PFSK-1 (cell line): ENCODE data around the gene IQUB.

Experiments used
- FOXP2 ChIP-seq: optimal IDR thresholded peaks from 2 replicates; pipeline ENCODE3; 2011; ENCODE audit warnings: borderline replicate concordance, control low read depth, inconsistent platforms; ENCODE audit not compliant: insufficient read depth; ENCODE audit errors: extremely low read length, extremely low read depth
- POLR2AphosphoS5 ChIP-seq: IDR thresholded peaks from 2 replicates; pipeline ENCODE4 v1.6.1; 2012; ENCODE audit warnings: low read depth, mild to moderate bottlenecking, control low read depth, low read length, moderate library complexity
- REST ChIP-seq, 2 experiments: IDR thresholded peaks; 2 replicates each; pipeline versions ENCODE4 v1.6.1 to v1.8.0; 2011 to 2012; ENCODE audit warnings: low read depth in 2 of 2, low read length in 2 of 2, control low read depth in 1 of 2, inconsistent platforms in 1 of 2, mild to moderate bottlenecking in 1 of 2, moderate library complexity in 1 of 2; ENCODE audit not compliant: insufficient read depth in 1 of 2
- SIN3A ChIP-seq: IDR thresholded peaks from 2 replicates; pipeline ENCODE4 v1.6.1; 2012; ENCODE audit warnings: mild to moderate bottlenecking, low read length, moderate library complexity, borderline replicate concordance; ENCODE audit not compliant: insufficient read depth
- TAF1 ChIP-seq: IDR thresholded peaks from 2 replicates; pipeline ENCODE4 v1.6.1; 2012; ENCODE audit warnings: low read length, control low read depth, borderline replicate concordance; ENCODE audit not compliant: insufficient read depth

IQUB gene

GRCh38 chr7:123460616-123461015, 73.8 kb downstream of the IQUB start:
- TF ChIP-seq REST (IDR thresholded peaks at IDR 0.05; ENCODE audit: insufficient read depth in 1 of 2, low read depth in 2 of 2, low read length in 2 of 2), result no peak
- no peak for TF ChIP-seq POLR2AphosphoS5
- no peak for TF ChIP-seq SIN3A
- no peak for TF ChIP-seq FOXP2
- no peak for TF ChIP-seq TAF1

DNA sequence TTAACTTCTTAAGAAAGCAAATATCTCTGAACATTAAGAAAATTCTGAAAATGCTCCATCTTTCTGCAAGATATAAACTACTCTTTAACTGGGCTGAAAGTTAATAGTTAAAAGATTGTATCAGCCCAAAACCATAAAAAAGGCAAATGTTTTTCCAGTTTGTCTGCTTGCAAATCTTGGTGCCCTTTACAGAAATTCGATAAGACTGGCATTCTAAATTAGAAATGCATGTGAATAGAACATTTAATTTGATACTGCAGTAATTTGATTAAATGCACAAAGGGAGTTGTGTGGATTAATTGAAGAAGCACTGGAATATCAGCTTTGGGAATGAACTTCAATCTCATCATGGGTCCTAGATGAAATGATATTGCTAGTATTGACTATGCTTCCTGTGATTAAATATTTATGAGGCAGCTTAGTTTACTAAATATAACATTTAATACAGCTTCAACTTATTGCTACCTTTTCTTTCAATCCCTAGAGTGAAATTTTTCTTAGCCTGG, 78.4 kb downstream of the IQUB start:
- TF ChIP-seq FOXP2, result no peak
- TF ChIP-seq REST (IDR thresholded peaks at IDR 0.05; ENCODE audit: insufficient read depth in 1 of 2, low read depth in 2 of 2, low read length in 2 of 2), result no peak
- no peak for TF ChIP-seq POLR2AphosphoS5

DNA sequence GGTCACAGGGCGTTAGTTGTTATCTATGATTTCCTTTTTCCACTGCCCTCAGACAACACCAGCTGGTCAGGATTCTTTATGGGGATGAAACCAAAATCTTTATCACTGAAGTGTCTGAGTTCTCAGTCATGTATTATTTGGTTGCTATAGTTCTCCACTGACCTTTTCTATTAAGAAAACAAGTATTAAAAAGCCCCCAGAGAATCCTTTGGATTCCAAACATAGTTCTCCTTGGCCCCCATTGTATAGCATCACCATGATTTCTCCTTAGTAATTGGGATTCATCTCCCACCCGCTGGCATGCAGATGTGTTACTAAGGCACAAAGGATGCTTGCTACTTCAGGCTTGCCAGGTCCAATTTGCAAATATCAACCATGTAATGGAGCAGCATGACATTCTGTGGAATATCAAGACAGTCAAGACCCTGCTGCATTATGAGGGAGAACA, 94.3 kb downstream of the IQUB start:
- TF ChIP-seq SIN3A, result no peak
- TF ChIP-seq TAF1, result no peak
- no peak for TF ChIP-seq REST (IDR thresholded peaks at IDR 0.05; ENCODE audit: insufficient read depth in 1 of 2, low read depth in 2 of 2, low read length in 2 of 2)
- no peak for TF ChIP-seq FOXP2
- TF ChIP-seq POLR2AphosphoS5, result no peak

GRCh38 chr7:123439191-123439590, 95.2 kb downstream of the IQUB start:
- TF ChIP-seq TAF1 (no peak), REST (IDR thresholded peaks at IDR 0.05; ENCODE audit: insufficient read depth in 1 of 2, low read depth in 2 of 2, low read length in 2 of 2) (no peak), FOXP2 (no peak), SIN3A (no peak), POLR2AphosphoS5 (no peak)

DNA sequence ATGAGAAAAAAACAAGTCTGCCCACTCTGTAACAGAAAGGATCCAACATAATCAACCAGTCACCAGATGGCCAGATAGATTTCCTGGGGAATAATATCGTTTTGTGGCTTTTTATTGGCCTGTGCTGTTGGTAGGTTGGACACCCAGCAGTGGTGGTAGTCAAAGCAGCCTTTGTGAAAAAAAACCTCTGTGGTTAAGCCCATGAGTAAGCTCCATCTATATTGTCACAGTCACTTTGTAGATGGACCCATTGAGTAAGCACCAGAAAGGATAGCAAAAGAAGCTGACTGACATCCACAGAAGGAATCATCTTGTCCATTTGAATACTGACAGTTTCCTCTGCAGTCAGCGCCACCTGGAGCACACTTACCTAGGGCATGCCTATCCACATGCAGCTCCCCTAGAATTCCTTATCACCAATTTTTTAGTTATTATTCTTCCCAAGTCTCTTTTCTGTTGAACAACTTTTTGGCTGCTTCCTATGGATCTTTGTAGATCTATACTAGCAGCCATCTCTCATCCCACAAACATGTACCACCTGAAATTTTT, 96.9 kb downstream of the IQUB start:
- TF ChIP-seq FOXP2 (no peak), TAF1 (no peak), SIN3A (no peak), POLR2AphosphoS5 (no peak), REST (IDR thresholded peaks at IDR 0.05; ENCODE audit: insufficient read depth in 1 of 2, low read depth in 2 of 2, low read length in 2 of 2) (no peak)
